B cell (primary cell): ENCODE data around the gene TNP2. TPM values are rescaled to one million over a fixed set of nuclear protein-coding genes. Genes with fewer than 3 reads are reported as not detected.
A peak's percentile ranks its signal among the peaks of the same experiment; 100 is the strongest.

ENCODE experiments used
- ATAC-seq: fragments of 200-7000 bp; cut with Tn5 transposase; one replicate; pipeline ENCODE4 v1.10.0; 2021; ENCODE audit warnings: low read depth, mild to moderate bottlenecking, moderate number of reproducible peaks, moderate library complexity
- CTCF ChIA-PET: fragments of 350-600 bp; sonication (Branson Sonifier 250); formaldehyde crosslinking; loops from one replicate; lab custom pipeline; 2021; ENCODE audit warnings: antibody characterized with exemption, inconsistent platforms; lab: Charles Lee
- POLR2A ChIA-PET: fragments of 350-600 bp; sonication (Branson Sonifier 250); formaldehyde crosslinking; loops from one replicate; lab custom pipeline; 2021; ENCODE audit warnings: antibody characterized with exemption; lab: Charles Lee
- DNase-seq: peaks from one replicate; pipeline ENCODE4 v3.0.0; 2013
- H2AFZ ChIP-seq: 2 replicates; pipeline ENCODE4 v1.6.1; 2012; ENCODE audit warnings: mild to moderate bottlenecking, low read depth, low read length; ENCODE audit not compliant: insufficient read depth, poor library complexity, severe bottlenecking
- H3K27ac ChIP-seq, 2 donors: 1 replicate in 1 of 2; 2 replicates in 1 of 2; pipeline ENCODE4 v1.5.1; 2012 to 2013; ENCODE audit warnings: low read length in 2 of 2, mild to moderate bottlenecking in 2 of 2, moderate library complexity in 1 of 2
- H3K27me3 ChIP-seq, 4 experiments: fragments of 200-600 bp in 1 of 4; sonication (generic) in 1 of 4; replicated peaks in 1 of 4; 1 replicate in 2 of 4; 2 replicates in 2 of 4; pipeline versions ENCODE4 v1.6.1 to v1.7.0; 2013 to 2016; ENCODE audit warnings: low read length in 3 of 4, mild to moderate bottlenecking in 2 of 4, mixed read lengths in 1 of 4, moderate library complexity in 1 of 4; ENCODE audit not compliant: insufficient read depth in 4 of 4, control insufficient read depth in 3 of 4; ENCODE audit errors: control extremely low read depth in 1 of 4
- H3K36me3 ChIP-seq, 2 experiments: replicated peaks in 1 of 2; 1 replicate in 1 of 2; 2 replicates in 1 of 2; pipeline versions ENCODE4 v1.6.1 to v1.7.1; 2013; ENCODE audit warnings: low read length in 1 of 2; ENCODE audit not compliant: insufficient read depth in 2 of 2, control insufficient read depth in 1 of 2; ENCODE audit errors: control extremely low read depth in 1 of 2, extremely low read depth in 1 of 2
- H3K4me1 ChIP-seq, 2 donors: fragments of 200-600 bp in 1 of 2; sonication (generic) in 1 of 2; 1 replicate in 1 of 2; 2 replicates in 1 of 2; pipeline versions ENCODE4 v1.5.1 to v1.6.1; 2013 to 2017; ENCODE audit warnings: low read length in 2 of 2; ENCODE audit not compliant: control insufficient read depth in 2 of 2, insufficient read depth in 2 of 2
- H3K4me2 ChIP-seq: replicated peaks from 2 replicates; pipeline ENCODE3; 2012; ENCODE audit warnings: mild to moderate bottlenecking, low read depth, low read length; ENCODE audit not compliant: poor library complexity, severe bottlenecking
- H3K4me3 ChIP-seq, 5 experiments: fragments of 200-600 bp in 1 of 5; sonication (generic) in 1 of 5; 1 replicate in 3 of 5; 2 replicates in 2 of 5; pipeline versions ENCODE4 v1.5.1 to v1.7.0; 2011 to 2016; ENCODE audit warnings: low read length in 4 of 5, mild to moderate bottlenecking in 4 of 5, low read depth in 2 of 5, control low read depth in 1 of 5, moderate library complexity in 1 of 5; ENCODE audit not compliant: insufficient read depth in 1 of 5; ENCODE audit errors: control extremely low read depth in 1 of 5, extremely low read depth in 1 of 5
- H3K79me2 ChIP-seq: fragments of 200-600 bp; sonication (generic); one replicate; pipeline ENCODE4 v1.6.0; 2016; ENCODE audit warnings: low read length; ENCODE audit not compliant: control insufficient read depth, insufficient read depth
- H3K9ac ChIP-seq: fragments of 200-600 bp; sonication (generic); 2 replicates; pipeline ENCODE4 v1.6.1; 2017; ENCODE audit warnings: mild to moderate bottlenecking, low read length, moderate library complexity
- H3K9me3 ChIP-seq, 3 donors: one replicate each; pipeline versions ENCODE4 v1.6.1 to v1.7.1; 2013; ENCODE audit warnings: low read length in 2 of 3; ENCODE audit not compliant: control insufficient read depth in 2 of 3, insufficient read depth in 1 of 3; ENCODE audit errors: control extremely low read depth in 1 of 3
- H4K20me1 ChIP-seq: 2 replicates; pipeline ENCODE4 v1.6.0; 2012; ENCODE audit warnings: mild to moderate bottlenecking, low read length; ENCODE audit not compliant: insufficient read depth, control insufficient read depth, poor library complexity, severe bottlenecking
- H3K27ac Mint-ChIP-seq: one replicate; pipeline ENCODE4 v1.8.0; 2021; ENCODE audit warnings: mixed read lengths
- H3K27me3 Mint-ChIP-seq: one replicate; pipeline ENCODE4 v1.8.0; 2021; ENCODE audit warnings: mixed read lengths
- H3K4me1 Mint-ChIP-seq: one replicate; pipeline ENCODE4 v1.8.0; 2021; ENCODE audit warnings: mixed read lengths
- H3K4me3 Mint-ChIP-seq: one replicate; pipeline ENCODE4 v1.8.0; 2021; ENCODE audit warnings: mixed read lengths
- H3K9me3 Mint-ChIP-seq: one replicate; pipeline ENCODE4 v1.8.0; 2022; ENCODE audit warnings: mixed read lengths; ENCODE audit not compliant: insufficient read depth
- CTCF ChIP-seq: fragments of 200-600 bp; IDR thresholded peaks from one replicate; pipeline ENCODE4 v1.8.0; 2022; ENCODE audit warnings: antibody characterized with exemption, mild to moderate bottlenecking
- EZH2 ChIP-seq: IDR thresholded peaks from 2 replicates; pipeline ENCODE4 v1.6.1; 2012; ENCODE audit warnings: borderline replicate concordance, low read depth, mild to moderate bottlenecking, moderate library complexity, low read length; ENCODE audit not compliant: insufficient read depth, poor library complexity, severe bottlenecking
- WGBS: methylation state at CpG from one replicate; pipeline ENCODE4 v1.1.5; 2013; ENCODE audit warnings: missing lambda C conversion rate; ENCODE audit not compliant: insufficient coverage; 5-methylcytosine and 5-hydroxymethylcytosine counted together
- intact Hi-C: fragments of 100-400 bp; cut with micrococcal nuclease; formaldehyde crosslinking; loops from one replicate; pipeline ENCODE4 v1.10.0; 2022
- polyA plus RNA-seq: library from polyadenylated mRNA; depleted of rRNA; stranded (reverse); fragments of >200 nt; gene quantifications from 2 replicates; pipeline ENCODE4 v1.2.3, GENCODE V29; 2012
- total RNA-seq, 2 donors: library from RNA; stranded (reverse); fragments of 120-200 nt in 1 of 2; gene quantifications; 1 replicate in 1 of 2; 2 replicates in 1 of 2; pipeline versions ENCODE4 v1.2.3 to v1.2.4, GENCODE V29; 2013 to 2022

TNP2 gene
- total and polyA plus RNA-seq, 2 donors (not counting 1 experiment from before 2014, with no cell fraction given) = not detected

- no peaks in the 10 kb centered on the region for H3K9me3 Mint-ChIP-seq
- H3K4me2 ChIP-seq = no peak overlapping the region
- peaks cover 0 to 13% (median 0%) of the 10 kb centered on the region in 3 donors for H3K9me3 ChIP-seq
- H3K4me1 Mint-ChIP-seq = peaks cover 65% of the 10 kb centered on the region
- H3K27ac ChIP-seq = no peak overlapping the region
- H3K4me3 Mint-ChIP-seq = no peak overlapping the region
- peaks cover 51 to 65% of the 10 kb centered on the region in 2 donors for H3K4me1 ChIP-seq
- no peaks in the 10 kb centered on the region for H3K27me3 ChIP-seq
- DNase-seq (no peak), ATAC-seq (no peak)
- TF ChIP-seq EZH2 = no peak
- no peak for TF ChIP-seq CTCF
- POLR2A ChIA-PET = interaction anchor here (6.8 kb wide), 1 partner anchor 14 kb away, joined by 94 read pairs; no protein-coding TSS in a partner anchor
- no peak overlapping the region for H3K4me3 ChIP-seq
- intact Hi-C loops = loop anchor here (5.0 kb wide), 2 partner anchors 236 to 369 kb away; no protein-coding TSS in a partner anchor
- CTCF ChIA-PET = interaction anchor here (1.0 to 6.9 kb wide), 4 partner anchors 15 to 350 kb away, joined by 4 to 136 read pairs (median 80); partner anchors contain the start of gene SOCS1
- no peaks in the 10 kb centered on the region for H3K79me2 ChIP-seq
- peak overlapping the region; percentile 82 for H3K27ac Mint-ChIP-seq
- H4K20me1 ChIP-seq = no peaks in the 10 kb centered on the region
- no peak overlapping the region for H2AFZ ChIP-seq
- 93% methylated on average over 6 of the region's 9 CpGs for WGBS
- no peaks in the 10 kb centered on the region for H3K36me3 ChIP-seq
- no peak overlapping the region for H3K9ac ChIP-seq
- no peaks in the 10 kb centered on the region for H3K27me3 Mint-ChIP-seq
Observed at GRCh38 chr16:11313493-11314308, 44.6 kb upstream of the TNP2 start.
